GM21717 (cell line): Measurements from ENCODE around the gene GALNT2.

ENCODE experiments used
- ATAC-seq: cut with Tn5 transposase; IDR thresholded peaks from one replicate; pipeline ENCODE4 v1.9.1; 2021; ENCODE audit warnings: mild to moderate bottlenecking, moderate library complexity; ENCODE audit not compliant: unreplicated experiment

GALNT2 gene

GRCh38 chr1:230222678-230223077 lies 155.6 kb downstream of the GALNT2 start:
- no peak for ATAC-seq

- no peak for ATAC-seq
Observed at GRCh38 chr1:230224101-230224960, 157.3 kb downstream of the GALNT2 start.

DNA sequence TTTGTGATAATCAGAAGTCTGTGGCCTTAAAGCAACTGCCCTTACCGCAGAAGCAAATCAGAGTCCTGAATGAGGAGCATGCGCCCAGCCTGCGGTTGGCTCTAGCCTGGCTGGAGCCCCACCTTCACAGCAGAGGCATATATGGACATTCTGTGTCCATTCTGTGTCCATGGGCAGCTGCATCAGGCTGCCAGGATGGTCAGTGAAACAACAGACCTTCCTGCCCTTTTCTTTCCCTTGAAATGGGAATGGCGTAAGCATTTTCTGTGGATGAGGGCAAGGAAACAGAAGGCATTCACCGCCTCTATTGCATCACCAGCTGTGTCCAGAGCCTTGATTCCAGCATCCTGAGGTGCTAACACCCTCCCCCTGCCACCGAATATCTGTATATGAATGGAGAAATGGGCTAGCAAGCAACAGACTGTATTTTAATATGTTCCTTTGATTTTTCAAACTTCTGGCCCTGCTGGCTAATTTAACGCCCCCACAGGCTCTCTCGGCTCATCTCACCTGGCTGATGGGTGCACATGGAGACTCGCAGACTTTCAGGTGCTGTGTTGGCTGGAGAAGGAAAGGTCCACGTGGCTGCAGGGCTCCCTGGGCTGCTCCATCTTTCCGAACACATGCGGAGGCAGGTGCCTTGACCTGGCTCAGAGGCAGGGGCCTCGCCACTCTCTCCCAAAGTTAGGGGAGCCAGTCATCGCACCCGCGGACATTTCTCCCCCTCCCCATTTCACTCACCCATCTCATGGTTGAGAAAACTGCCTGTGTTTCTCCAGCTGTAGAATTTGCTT lies 159.2 kb downstream of the GALNT2 start:
- no peak for ATAC-seq

DNA sequence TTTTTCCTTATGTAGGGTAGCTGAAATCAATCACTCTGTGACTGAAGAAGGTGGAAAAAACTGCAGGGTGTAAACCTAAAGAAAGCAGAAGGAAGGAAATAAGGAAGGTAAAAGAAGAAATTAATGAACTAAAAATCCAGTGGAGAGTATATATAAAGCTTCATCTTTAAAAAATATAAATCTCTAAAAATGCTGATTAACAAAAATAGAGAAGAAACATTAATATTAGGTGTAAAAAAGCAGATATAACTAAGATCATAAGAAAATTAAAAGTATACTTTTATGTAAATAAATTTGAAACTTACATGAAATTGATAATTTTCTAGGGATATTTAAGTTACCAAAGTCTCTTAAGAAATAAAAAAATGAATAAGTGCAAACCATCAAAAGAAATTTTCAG lies 159.8 kb downstream of the GALNT2 start:
- ATAC-seq = no peak

- no peak for ATAC-seq
Observed at GRCh38 chr1:230228236-230228897, 161.3 kb downstream of the GALNT2 start.

GRCh38 chr1:230230273-230230672 lies 163.2 kb downstream of the GALNT2 start:
- ATAC-seq = no peak

GRCh38 chr1:230230948-230231773 lies 164.1 kb downstream of the GALNT2 start:
- ATAC-seq = no peak

DNA sequence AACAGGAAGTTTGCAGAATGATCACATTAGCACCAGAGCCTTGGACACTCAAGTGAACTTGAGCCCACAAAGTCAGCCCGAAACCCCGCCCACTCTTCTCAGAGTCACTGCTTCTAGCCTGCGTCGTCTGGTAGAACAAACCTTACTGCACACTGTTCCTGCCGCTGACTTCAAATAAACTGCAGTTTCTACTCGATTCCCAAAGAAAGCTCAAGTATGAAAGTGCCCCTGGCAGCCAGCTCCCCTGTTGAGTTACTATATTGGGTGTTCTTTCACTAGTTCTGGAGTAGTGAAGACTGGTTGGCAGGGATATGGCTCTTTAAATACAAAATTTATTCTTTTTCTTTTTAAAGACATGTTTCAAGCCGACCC lies 164.7 kb downstream of the GALNT2 start:
- no peak for ATAC-seq

DNA sequence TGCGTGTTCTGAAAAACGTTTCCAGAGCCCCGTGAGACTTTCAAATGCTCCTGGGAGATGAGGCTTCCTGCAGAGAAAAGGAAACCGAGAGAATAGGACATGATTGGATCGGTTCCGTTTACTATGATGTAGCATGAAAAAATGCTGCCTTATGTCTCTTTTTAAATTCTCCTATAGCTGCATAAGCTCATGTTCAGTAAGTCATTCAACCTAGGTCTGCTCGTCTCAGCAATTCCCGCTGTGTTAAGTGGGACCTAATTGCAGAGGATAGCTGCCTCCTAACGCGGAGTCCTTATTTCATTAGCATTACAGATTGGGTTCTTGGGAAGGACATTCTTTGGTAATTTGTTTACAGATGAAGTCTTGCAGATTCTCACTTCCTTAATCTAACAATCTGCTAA lies 165.3 kb downstream of the GALNT2 start:
- no peak for ATAC-seq

DNA sequence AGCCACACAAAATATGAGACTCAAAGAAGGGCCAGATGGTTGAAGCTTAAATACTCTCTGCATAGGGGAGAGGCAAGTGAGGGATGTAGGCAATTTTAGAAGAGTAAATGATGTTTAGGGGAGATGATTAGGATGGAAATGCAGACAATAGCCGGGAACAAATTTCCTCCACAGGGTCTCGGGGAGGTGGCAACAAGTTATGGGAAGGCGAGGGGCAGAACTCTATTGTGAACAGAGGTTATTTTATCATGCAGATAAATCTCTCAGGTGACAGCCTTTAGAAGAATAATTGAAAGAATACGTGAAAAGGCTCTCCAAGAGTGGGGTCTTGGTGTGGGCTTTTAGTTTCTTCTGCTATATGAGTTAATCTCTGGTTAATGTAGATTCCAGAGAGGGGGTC lies 166.7 kb downstream of the GALNT2 start:
- ATAC-seq = no peak

DNA sequence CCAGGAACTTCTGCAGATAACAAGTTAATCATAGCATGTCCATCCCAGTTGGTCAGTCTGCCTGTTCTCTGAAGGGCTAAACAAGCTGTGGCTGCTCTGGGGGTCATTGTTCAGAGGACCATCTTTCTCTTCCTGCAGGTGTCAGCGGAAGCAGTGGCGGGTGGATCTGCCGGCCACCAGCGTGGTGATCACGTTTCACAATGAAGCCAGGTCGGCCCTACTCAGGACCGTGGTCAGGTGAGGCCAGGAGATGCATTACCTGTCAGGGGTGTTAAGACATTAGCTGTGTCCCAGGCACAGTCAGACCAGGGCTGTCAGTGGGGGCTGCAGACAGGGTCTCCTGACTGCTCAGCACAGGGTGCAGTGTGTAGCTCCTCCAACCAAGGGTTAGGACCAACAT lies 168.8 kb downstream of the GALNT2 start:
- no peak for ATAC-seq

DNA sequence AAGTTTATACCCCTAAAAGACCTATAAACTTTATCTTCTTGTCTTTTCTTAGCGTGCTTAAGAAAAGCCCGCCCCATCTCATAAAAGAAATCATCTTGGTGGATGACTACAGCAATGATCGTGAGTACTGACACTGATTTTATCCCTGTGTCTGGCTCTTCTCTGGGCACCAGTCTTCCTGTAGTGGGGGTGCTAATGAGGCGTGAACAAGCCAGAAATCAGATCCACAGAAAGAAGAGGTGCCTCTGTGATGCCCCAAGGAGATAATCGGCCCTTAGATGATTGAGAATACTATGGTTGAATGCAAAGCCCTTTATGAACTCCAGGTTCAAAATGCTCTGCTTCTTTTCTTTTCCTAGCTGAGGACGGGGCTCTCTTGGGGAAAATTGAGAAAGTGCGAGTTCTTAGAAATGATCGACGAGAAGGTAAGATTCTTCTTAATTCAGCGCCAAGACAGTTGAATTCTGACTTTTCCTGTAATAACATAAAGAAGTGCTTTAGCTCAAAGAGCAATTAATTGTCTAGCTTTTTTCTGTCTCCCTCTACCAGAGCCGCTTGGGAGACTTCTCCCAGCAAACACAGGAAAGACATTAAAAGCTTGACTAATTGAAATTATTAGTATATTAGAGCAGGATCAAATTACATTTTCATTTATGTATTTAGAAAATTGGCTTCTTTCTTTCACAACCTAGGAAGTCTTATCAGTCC lies 169.4 kb downstream of the GALNT2 start:
- no peak for ATAC-seq

- ATAC-seq = no peak
Observed at GRCh38 chr1:230237009-230237370, 170.0 kb downstream of the GALNT2 start.

GRCh38 chr1:230237805-230238204 lies 170.8 kb downstream of the GALNT2 start:
- no peak for ATAC-seq

DNA sequence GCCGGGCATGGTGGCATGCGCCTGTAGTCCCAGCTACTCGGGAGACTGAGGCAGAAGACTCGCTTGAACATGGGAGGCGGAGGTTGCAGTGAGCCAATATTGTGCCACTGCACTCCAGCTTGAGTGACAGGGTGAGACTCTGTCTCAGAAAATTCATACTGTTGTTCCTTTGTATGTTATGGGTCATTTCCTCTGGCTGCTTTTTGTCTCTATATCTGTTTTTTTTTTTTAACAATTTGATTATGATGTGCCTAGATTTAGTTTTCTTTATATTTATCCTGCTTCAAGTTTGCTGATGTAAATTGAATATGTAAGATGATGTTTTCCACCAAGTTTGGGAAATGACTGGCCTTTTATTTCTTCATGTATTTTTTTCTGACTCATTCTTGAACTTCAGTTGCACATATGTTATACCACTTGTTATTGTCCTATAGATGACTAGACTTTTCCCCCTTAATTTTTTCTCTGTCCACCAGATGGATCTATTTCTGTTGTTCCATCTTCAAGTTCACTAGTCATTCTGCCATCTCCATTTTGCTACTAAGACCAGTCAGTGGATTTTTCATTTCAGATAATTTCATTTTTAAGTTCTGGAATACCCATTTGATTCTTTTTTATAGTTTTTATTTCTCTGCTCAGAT lies 173.5 kb downstream of the GALNT2 start:
- ATAC-seq = no peak

GRCh38 chr1:230242326-230242725 lies 175.3 kb downstream of the GALNT2 start:
- ATAC-seq = no peak

GRCh38 chr1:230243146-230243545 lies 176.1 kb downstream of the GALNT2 start:
- no peak for ATAC-seq

DNA sequence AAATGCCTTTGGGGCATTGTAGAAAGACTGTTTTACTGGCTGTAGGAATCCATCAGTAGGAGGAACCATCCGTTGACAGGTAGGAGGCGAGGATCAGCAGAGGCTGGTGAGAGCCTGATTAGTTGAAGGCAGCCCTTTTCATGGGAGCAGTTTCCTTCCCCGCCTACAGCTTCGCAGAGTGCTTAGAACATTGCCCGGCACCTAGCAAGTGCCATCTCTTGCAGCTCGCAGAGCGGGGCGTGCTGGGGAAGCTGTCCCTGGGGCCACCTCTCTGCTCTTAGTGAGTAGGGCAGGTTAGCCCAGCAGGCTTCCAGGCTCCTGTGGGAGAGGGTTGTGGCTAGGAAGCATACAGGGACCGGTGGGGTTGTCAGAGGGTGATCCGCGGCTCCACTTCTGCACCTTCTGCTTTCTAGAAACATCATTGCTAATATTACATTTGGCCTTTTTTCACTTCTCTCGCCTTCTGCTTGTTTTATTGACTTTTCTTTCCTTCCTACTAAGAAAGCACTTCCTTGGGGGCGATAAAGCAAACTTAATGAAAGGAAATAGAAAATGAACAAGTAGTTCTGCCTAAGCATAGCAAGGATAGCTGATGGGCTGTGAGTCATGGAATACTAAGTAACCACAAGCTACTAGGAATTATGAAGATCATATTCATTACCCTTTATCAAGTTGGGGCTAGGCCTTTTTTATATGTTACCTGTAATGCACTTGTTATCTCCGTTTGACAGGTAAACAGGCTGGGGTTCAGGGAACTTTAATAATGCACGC lies 176.7 kb downstream of the GALNT2 start:
- ATAC-seq = no peak

GRCh38 chr1:230246551-230246950 lies 179.5 kb downstream of the GALNT2 start:
- ATAC-seq = no peak
